Measurements from ENCODE around the gene CYFIP2.

Gene CYFIP2

GRCh38 chr5:157219491-157220271 is 46.2 kb upstream of the CYFIP2 start:
- H2AFZ ChIP-seq (ENCODE audit: low read length) = no peak overlapping the region

GRCh38 chr5:157221959-157222358 is 44.0 kb upstream of the CYFIP2 start:
- H3K4me2 ChIP-seq (ENCODE audit: low read length) = no peak overlapping the region
- H3K27ac ChIP-seq (ENCODE audit: low read depth, low read length, poor library complexity, severe bottlenecking) = no peak overlapping the region
- no peak overlapping the region for H3K9ac ChIP-seq (ENCODE audit: low read length)
- no peak overlapping the region for H2AFZ ChIP-seq (ENCODE audit: low read length)
- no peaks in the 10 kb centered on the region for H3K79me2 ChIP-seq (ENCODE audit: insufficient read depth, low read length)
- H3K9me3 ChIP-seq (ENCODE audit: low read length) = no peaks in the 10 kb centered on the region
- no peaks in the 10 kb centered on the region for H3K27me3 ChIP-seq (ENCODE audit: insufficient read depth, low read length)
- TF ChIP-seq CTCF (IDR thresholded peaks at IDR 0.05; ENCODE audit: low read length) (no peak), EZH2 (IDR thresholded peaks at IDR 0.05; ENCODE audit: borderline replicate concordance, low read length) (no peak)
- no peaks in the 10 kb centered on the region for H3F3A ChIP-seq (ENCODE audit: insufficient read depth, low read length)
- H3K36me3 ChIP-seq (ENCODE audit: insufficient read depth, low read length) = peaks cover 64% of the 10 kb centered on the region; the same call in 1 of the 2 replicates
- no peak overlapping the region for H3K4me3 ChIP-seq (ENCODE audit: low read depth, low read length, poor library complexity, severe bottlenecking)
- no peaks in the 10 kb centered on the region for H4K20me1 ChIP-seq (ENCODE audit: insufficient read depth, low read length)
- H3K4me1 ChIP-seq (ENCODE audit: insufficient read depth, low read length, severe bottlenecking) = peaks cover 19% of the 10 kb centered on the region
- no peaks in the 10 kb centered on the region for H3K9me2 ChIP-seq (ENCODE audit: low read depth, low read length)

More at GRCh38 chr5:157219491-157220271, 46.2 kb upstream of the CYFIP2 start:
- no peaks in the 10 kb centered on the region for H4K20me1 ChIP-seq (ENCODE audit: insufficient read depth, low read length)
- H3K9me3 ChIP-seq (ENCODE audit: low read length) = no peaks in the 10 kb centered on the region
- H3K4me2 ChIP-seq (ENCODE audit: low read length) = no peak overlapping the region
- no peaks in the 10 kb centered on the region for H3K79me2 ChIP-seq (ENCODE audit: insufficient read depth, low read length)
- TF ChIP-seq EZH2 (IDR thresholded peaks at IDR 0.05; ENCODE audit: borderline replicate concordance, low read length) = no peak
- no peak for TF ChIP-seq CTCF (IDR thresholded peaks at IDR 0.05; ENCODE audit: low read length)
- H3K36me3 ChIP-seq (ENCODE audit: insufficient read depth, low read length) = peaks cover 54% of the 10 kb centered on the region; the same call in 1 of the 2 replicates
- no peaks in the 10 kb centered on the region for H3F3A ChIP-seq (ENCODE audit: insufficient read depth, low read length)
- H3K4me1 ChIP-seq (ENCODE audit: insufficient read depth, low read length, severe bottlenecking) = peaks cover 42% of the 10 kb centered on the region
- H3K4me3 ChIP-seq (ENCODE audit: low read depth, low read length, poor library complexity, severe bottlenecking) = no peak overlapping the region
- H3K9ac ChIP-seq (ENCODE audit: low read length) = no peak overlapping the region
- no peaks in the 10 kb centered on the region for H3K27me3 ChIP-seq (ENCODE audit: insufficient read depth, low read length)
- H3K9me2 ChIP-seq (ENCODE audit: low read depth, low read length) = no peaks in the 10 kb centered on the region
- H3K27ac ChIP-seq (ENCODE audit: low read depth, low read length, poor library complexity, severe bottlenecking) = no peak overlapping the region

DNA sequence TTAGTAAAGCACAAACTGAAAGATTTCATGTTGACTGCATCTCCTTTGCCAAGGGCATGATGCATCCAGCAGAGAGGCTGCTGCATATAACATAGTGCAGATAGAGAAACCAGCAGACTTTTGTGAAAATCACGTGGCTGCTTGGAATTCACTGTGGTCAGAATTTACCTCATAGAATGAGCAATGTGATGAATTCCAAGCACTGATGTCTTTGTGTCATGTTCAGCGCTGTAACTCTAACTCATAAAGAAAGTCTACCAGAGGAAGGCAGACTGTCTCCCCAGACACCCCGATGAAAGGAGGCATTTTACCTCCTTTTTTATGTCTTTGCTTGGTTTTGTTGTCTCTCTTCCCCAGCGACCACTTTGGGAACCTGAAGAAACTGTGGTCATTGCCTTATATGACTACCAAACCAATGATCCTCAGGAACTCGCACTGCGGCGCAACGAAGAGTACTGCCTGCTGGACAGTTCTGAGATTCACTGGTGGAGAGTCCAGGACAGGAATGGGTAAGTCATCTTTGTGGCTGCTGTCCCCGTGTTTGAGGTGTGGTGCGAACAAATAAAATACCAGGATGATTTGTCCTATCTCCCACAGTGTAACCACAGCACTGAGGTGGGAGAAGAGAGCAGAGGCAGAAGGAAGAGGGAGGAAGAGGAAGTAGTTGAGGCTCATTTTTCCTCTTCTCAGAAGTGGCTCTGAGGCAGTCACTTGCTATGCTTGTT is 43.3 kb upstream of the CYFIP2 start:
- Histone ChIP-seq H3K9me3 (ENCODE audit: low read length) (no peaks in the 10 kb centered on the region), H3K4me2 (ENCODE audit: low read length) (no peak overlapping the region), H3K9ac (ENCODE audit: low read length) (no peak overlapping the region), H2AFZ (ENCODE audit: low read length) (no peak overlapping the region), H3F3A (ENCODE audit: insufficient read depth, low read length) (no peaks in the 10 kb centered on the region), H3K27ac (ENCODE audit: low read depth, low read length, poor library complexity, severe bottlenecking) (no peak overlapping the region), H3K9me2 (ENCODE audit: low read depth, low read length) (no peaks in the 10 kb centered on the region), H3K4me1 (ENCODE audit: insufficient read depth, low read length, severe bottlenecking) (peaks cover 12% of the 10 kb centered on the region), H3K36me3 (ENCODE audit: insufficient read depth, low read length) (peaks cover 63% of the 10 kb centered on the region; the same call in 1 of the 2 replicates), H4K20me1 (ENCODE audit: insufficient read depth, low read length) (no peaks in the 10 kb centered on the region), H3K4me3 (ENCODE audit: low read depth, low read length, poor library complexity, severe bottlenecking) (no peak overlapping the region), H3K79me2 (ENCODE audit: insufficient read depth, low read length) (no peaks in the 10 kb centered on the region), H3K27me3 (ENCODE audit: insufficient read depth, low read length) (no peaks in the 10 kb centered on the region)
- no peak for TF ChIP-seq EZH2 (IDR thresholded peaks at IDR 0.05; ENCODE audit: borderline replicate concordance, low read length)
